Left ventricle myocardium inferior (tissue), 1 donor: ENCODE data around the gene DNASE1L3. TPM values are rescaled to one million over a fixed set of nuclear protein-coding genes. Genes with fewer than 3 reads are reported as not detected.

Source experiments
- DNase-seq: peaks from one replicate; pipeline ENCODE4 v3.0.0-alpha.2; 2020
- H3K27ac ChIP-seq: fragments of 200-600 bp; replicated peaks from 2 replicates; pipeline ENCODE4 v1.8.0; 2021
- H3K27me3 ChIP-seq: fragments of 200-600 bp; 2 replicates; pipeline ENCODE4 v1.8.0; 2021; ENCODE audit warnings: low read depth
- H3K36me3 ChIP-seq: fragments of 200-600 bp; 2 replicates; pipeline ENCODE4 v1.8.0; 2021
- H3K4me1 ChIP-seq: fragments of 200-600 bp; 2 replicates; pipeline ENCODE4 v1.8.0; 2021
- H3K4me3 ChIP-seq: fragments of 200-600 bp; 2 replicates; pipeline ENCODE4 v1.8.0; 2021; ENCODE audit warnings: mild to moderate bottlenecking, moderate library complexity
- H3K9me3 ChIP-seq: fragments of 200-600 bp; replicated peaks from 2 replicates; pipeline ENCODE4 v1.8.0; 2021
- intact Hi-C: fragments of 100-400 bp; cut with micrococcal nuclease; formaldehyde crosslinking; loops from one replicate; pipeline ENCODE4 v1.11.0; 2022
- total RNA-seq: library from RNA; stranded (reverse); fragmentation: NEBNext Ultra II Directional; extraction: Animal tissue kit (Norgen Biotek cat#: 25700); gene quantifications from one replicate; pipeline ENCODE4 v1.2.1, GENCODE V29; 2021
- TF ChIP-seq, protein P1 (sequence below): fragments of 200-600 bp; IDR thresholded peaks from 2 replicates; pipeline ENCODE4 v1.8.0; 2021; ENCODE audit warnings: antibody characterized with exemption, mild to moderate bottlenecking, borderline replicate concordance
- donor health status: DM: no; HTN: yes; CAD: no; lungs with severe emphysema.

DNASE1L3 gene
- total RNA-seq, 1 donor from 2014 or later: 4.5 TPM

DNA sequence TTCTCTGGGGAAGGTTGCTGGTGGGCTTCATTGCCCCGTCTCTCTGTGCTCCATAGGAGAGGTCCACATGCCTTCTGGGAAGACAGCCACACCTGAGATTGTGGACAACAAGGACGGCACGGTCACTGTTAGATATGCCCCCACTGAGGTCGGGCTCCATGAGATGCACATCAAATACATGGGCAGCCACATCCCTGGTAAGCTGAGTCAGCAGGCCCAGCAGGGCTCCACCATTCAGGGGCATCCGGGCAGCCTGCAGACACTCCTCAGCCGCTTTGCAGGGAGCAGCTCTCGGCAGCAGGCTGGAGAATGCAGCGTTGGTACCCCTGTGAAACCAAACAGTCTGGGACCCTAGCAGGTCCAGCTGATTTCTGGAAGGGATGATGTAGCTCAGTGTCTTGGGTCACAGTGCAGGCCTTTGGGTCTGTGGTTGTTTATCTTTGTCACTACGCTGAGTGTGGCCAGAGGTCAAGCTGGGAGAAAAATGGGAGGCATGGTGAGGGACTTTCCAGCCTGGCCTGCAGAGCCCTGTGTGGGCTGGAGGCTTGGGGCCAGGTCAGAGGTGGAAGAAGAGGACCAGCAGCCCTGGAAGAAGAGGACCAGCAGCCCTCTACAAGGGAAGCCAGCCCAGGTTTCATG is 67.2 kb downstream of the DNASE1L3 start:
- Histone ChIP-seq H3K4me1 (no peaks in the 10 kb centered on the region), H3K27ac (no peak overlapping the region), H3K27me3 (no peaks in the 10 kb centered on the region), H3K9me3 (no peaks in the 10 kb centered on the region), H3K36me3 (peaks cover 97% of the 10 kb centered on the region), H3K4me3 (no peak overlapping the region)
- intact Hi-C loops: no loop called here
- no peak for DNase-seq
- TF ChIP-seq, protein P1, sequence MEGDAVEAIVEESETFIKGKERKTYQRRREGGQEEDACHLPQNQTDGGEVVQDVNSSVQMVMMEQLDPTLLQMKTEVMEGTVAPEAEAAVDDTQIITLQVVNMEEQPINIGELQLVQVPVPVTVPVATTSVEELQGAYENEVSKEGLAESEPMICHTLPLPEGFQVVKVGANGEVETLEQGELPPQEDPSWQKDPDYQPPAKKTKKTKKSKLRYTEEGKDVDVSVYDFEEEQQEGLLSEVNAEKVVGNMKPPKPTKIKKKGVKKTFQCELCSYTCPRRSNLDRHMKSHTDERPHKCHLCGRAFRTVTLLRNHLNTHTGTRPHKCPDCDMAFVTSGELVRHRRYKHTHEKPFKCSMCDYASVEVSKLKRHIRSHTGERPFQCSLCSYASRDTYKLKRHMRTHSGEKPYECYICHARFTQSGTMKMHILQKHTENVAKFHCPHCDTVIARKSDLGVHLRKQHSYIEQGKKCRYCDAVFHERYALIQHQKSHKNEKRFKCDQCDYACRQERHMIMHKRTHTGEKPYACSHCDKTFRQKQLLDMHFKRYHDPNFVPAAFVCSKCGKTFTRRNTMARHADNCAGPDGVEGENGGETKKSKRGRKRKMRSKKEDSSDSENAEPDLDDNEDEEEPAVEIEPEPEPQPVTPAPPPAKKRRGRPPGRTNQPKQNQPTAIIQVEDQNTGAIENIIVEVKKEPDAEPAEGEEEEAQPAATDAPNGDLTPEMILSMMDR: no peak

Other genes with a start within 250 kb of the DNASE1L3 start
- 34.8 TPM for gene FLNB, start 202.6 kb downstream of the DNASE1L3 start, total RNA-seq
- 7.2 TPM for gene ABHD6, start 26.8 kb upstream of the DNASE1L3 start, total RNA-seq
- 22.7 TPM for gene RPP14, start 95.3 kb upstream of the DNASE1L3 start, total RNA-seq
- gene HTD2, start 95.5 kb upstream of the DNASE1L3 start, total RNA-seq: 13.0 TPM
- 9.2 TPM for gene PXK, start 121.9 kb upstream of the DNASE1L3 start, total RNA-seq
- 195 TPM for gene PDHB, start 222.9 kb upstream of the DNASE1L3 start, total RNA-seq